Keratinocyte (primary cell): Measurements from ENCODE around the gene C7orf25. TPM values are rescaled to one million over a fixed set of nuclear protein-coding genes. Genes with fewer than 3 reads are reported as not detected.
A peak's percentile ranks its signal among the peaks of the same experiment; 100 is the strongest.

Source experiments
- DNase-seq: peaks from one replicate; pipeline ENCODE4 v3.0.0-alpha.2; 2011; ENCODE audit warnings: low read depth, missing footprints, low spot score
- FAIRE-seq: peaks from 2 replicates; lab custom pipeline; 2011; peaks lifted over from hg19 to GRCh38; lab: Jason Lieb, UNC
- H2AFZ ChIP-seq: 2 replicates; pipeline ENCODE4 v1.6.0; 2012; ENCODE audit warnings: low read length, control low read depth, inconsistent platforms; ENCODE audit not compliant: control insufficient read depth
- H3K27ac ChIP-seq: 2 replicates; pipeline ENCODE4 v1.5.1; 2011; ENCODE audit warnings: low read length; ENCODE audit not compliant: control insufficient read depth, insufficient read depth
- H3K27me3 ChIP-seq: 3 replicates; pipeline ENCODE4 v1.6.0; 2011; ENCODE audit warnings: low read length; ENCODE audit not compliant: control insufficient read depth, insufficient read depth; ENCODE audit errors: extremely low read depth
- H3K36me3 ChIP-seq, 2 experiments: 2 replicates in 1 of 2; 3 replicates in 1 of 2; pipeline ENCODE4 v1.5.1; 2011; ENCODE audit warnings: low read length in 2 of 2, mild to moderate bottlenecking in 1 of 2; ENCODE audit not compliant: control insufficient read depth in 2 of 2, insufficient read depth in 2 of 2; ENCODE audit errors: extremely low read depth in 1 of 2
- H3K4me1 ChIP-seq: 3 replicates; pipeline ENCODE4 v1.5.1; 2011; ENCODE audit warnings: low read length; ENCODE audit not compliant: control insufficient read depth, insufficient read depth; ENCODE audit errors: extremely low read depth
- H3K4me2 ChIP-seq: 3 replicates; pipeline ENCODE4 v1.6.0; 2011; ENCODE audit warnings: low read depth, low read length; ENCODE audit not compliant: control insufficient read depth, insufficient read depth; ENCODE audit errors: extremely low read depth
- H3K4me3 ChIP-seq, 3 experiments: fragments of 200-600 bp in 1 of 3; sonication (generic) in 1 of 3; 2 replicates in 2 of 3; 3 replicates in 1 of 3; pipeline ENCODE4 v1.5.1; 2011 to 2016; ENCODE audit warnings: low read length in 3 of 3, mild to moderate bottlenecking in 3 of 3, control low read depth in 2 of 3, inconsistent platforms in 1 of 3, low read depth in 1 of 3, mixed read lengths in 1 of 3, mixed run types in 1 of 3, moderate library complexity in 1 of 3; ENCODE audit not compliant: control insufficient read depth in 2 of 3, insufficient read depth in 2 of 3; ENCODE audit errors: extremely low read depth in 1 of 3
- H3K79me2 ChIP-seq: 2 replicates; pipeline ENCODE4 v1.6.0; 2012; ENCODE audit warnings: low read length; ENCODE audit not compliant: control insufficient read depth, insufficient read depth
- H3K9ac ChIP-seq: 3 replicates; pipeline ENCODE4 v1.6.0; 2011; ENCODE audit warnings: low read length; ENCODE audit not compliant: control insufficient read depth, insufficient read depth; ENCODE audit errors: extremely low read depth
- H3K9me1 ChIP-seq: 3 replicates; pipeline ENCODE4 v1.6.0; 2011; ENCODE audit warnings: low read length; ENCODE audit not compliant: control insufficient read depth, insufficient read depth; ENCODE audit errors: extremely low read depth
- H3K9me3 ChIP-seq: 2 replicates; pipeline ENCODE4 v1.5.1; 2012; ENCODE audit warnings: low read depth, low read length; ENCODE audit not compliant: control insufficient read depth
- H4K20me1 ChIP-seq: 3 replicates; pipeline ENCODE4 v1.6.0; 2011; ENCODE audit warnings: low read length; ENCODE audit not compliant: control insufficient read depth, insufficient read depth; ENCODE audit errors: extremely low read depth
- CTCF ChIP-seq, 3 experiments: IDR thresholded peaks in 1 of 3; conservative IDR thresholded peaks in 1 of 3; optimal IDR thresholded peaks in 1 of 3; 2 replicates in 2 of 3; 3 replicates in 1 of 3; pipeline versions ENCODE3 to v1.5.1; 2011; ENCODE audit warnings: low read length in 3 of 3, mild to moderate bottlenecking in 3 of 3, moderate library complexity in 2 of 3, control low read depth in 1 of 3, inconsistent platforms in 1 of 3; ENCODE audit not compliant: insufficient read depth in 2 of 3; ENCODE audit errors: extremely low read depth in 1 of 3
- EZH2 ChIP-seq: IDR thresholded peaks from one replicate; pipeline ENCODE4 v1.6.1; 2012; ENCODE audit warnings: inconsistent platforms, mild to moderate bottlenecking, low read length, moderate library complexity
- dilution Hi-C: fragments of 300-500 bp; cut with MboI; formaldehyde crosslinking; loops from one replicate; pipeline ENCODE4 v1.7.0; 2020; ENCODE audit warnings: low sequenced_read_pairs; ENCODE audit not compliant: extremely low pct_ligation_motif_present
- polyA plus RNA-seq, 5 experiments: library from polyadenylated mRNA; depleted of rRNA in 3 of 5; stranded (reverse) in 3 of 5; stranded (forward) in 1 of 5; unstranded in 1 of 5; fragments of >200 nt; gene quantifications; 1 replicate in 1 of 5; 2 replicates in 3 of 5; 3 replicates in 1 of 5; pipeline versions ENCODE4 v1.2.1 to v1.2.3, GENCODE V29; 2011 to 2012; ENCODE audit warnings: missing spikeins in 2 of 5, low read depth in 1 of 5, low replicate concordance in 1 of 5

The C7orf25 gene
- polyA plus RNA-seq, 1 donor (not counting 4 experiments of a cell fraction or from before 2014, with no cell fraction given) = 3.1 TPM

- Histone ChIP-seq H3K9me3 (no peaks in the 10 kb centered on the region), H2AFZ (no peak overlapping the region), H3K4me2 (peak overlapping the region; percentile 56), H3K36me3 (peaks cover 7 to 26% of the 10 kb centered on the region in 2 experiments), H3K4me1 (peaks cover 34% of the 10 kb centered on the region), H3K27me3 (no peaks in the 10 kb centered on the region), H3K9me1 (no peaks in the 10 kb centered on the region), H3K9ac (no peak overlapping the region), H3K79me2 (peaks cover 52% of the 10 kb centered on the region), H4K20me1 (no peaks in the 10 kb centered on the region), H3K4me3 (peak overlapping the region in 1 of 3 experiments; percentile 22), H3K27ac (peak overlapping the region; percentile 29)
- FAIRE-seq = peak; percentile 84
- dilution Hi-C loops = no loop called here
- no peak for DNase-seq
- TF ChIP-seq EZH2 (no peak), CTCF (optimal IDR thresholded peaks at IDR 0.05 in 1 of 3, IDR thresholded peaks at IDR 0.05 in 1 of 3, conservative IDR thresholded peaks at IDR 0.05 in 1 of 3; ENCODE audit: extremely low read depth in 1 of 3, insufficient read depth in 2 of 3, low read length in 3 of 3) (no peak)
These were observed 13.8 kb upstream of the C7orf25 start for GRCh38 chr7:42925630-42926029.

DNA sequence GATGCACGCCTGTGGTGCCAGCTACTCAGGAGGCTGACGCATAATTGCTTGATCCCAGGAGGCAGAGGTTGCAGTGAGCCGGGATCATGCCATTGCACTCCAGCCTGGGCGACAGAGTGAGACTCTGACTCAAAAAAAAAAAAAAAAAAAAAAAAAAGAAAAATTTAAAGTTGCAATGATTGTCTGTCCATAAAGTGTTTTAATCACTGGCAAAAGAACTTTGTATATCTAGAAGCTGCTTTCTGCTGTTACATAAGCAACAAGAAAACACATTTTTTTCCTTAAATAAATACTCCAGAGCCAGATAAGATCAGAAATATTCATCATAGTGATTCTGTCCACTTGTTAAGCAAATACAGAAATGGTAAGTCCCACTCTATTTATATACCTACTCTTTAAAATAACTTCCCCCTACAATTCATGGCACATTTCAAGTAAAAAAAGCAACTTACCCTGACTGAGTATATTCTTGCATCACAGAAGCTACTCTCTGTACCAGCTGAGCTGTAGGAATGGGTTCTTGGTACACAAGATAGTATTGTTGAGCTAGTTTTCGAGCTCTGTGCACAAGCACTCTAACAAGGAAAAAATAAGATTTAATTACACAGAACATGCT is 12.5 kb upstream of the C7orf25 start:
- Histone ChIP-seq H3K9me3 (no peaks in the 10 kb centered on the region), H3K79me2 (peaks cover 39% of the 10 kb centered on the region), H3K4me3 (no peak overlapping the region), H2AFZ (no peak overlapping the region), H3K4me2 (no peak overlapping the region), H3K9me1 (no peaks in the 10 kb centered on the region), H3K4me1 (peaks cover 21% of the 10 kb centered on the region), H4K20me1 (no peaks in the 10 kb centered on the region), H3K27ac (no peak overlapping the region), H3K9ac (no peak overlapping the region), H3K27me3 (no peaks in the 10 kb centered on the region), H3K36me3 (peaks cover 7 to 33% of the 10 kb centered on the region in 2 experiments)
- TF ChIP-seq EZH2 = no peak
- no peak for TF ChIP-seq CTCF (optimal IDR thresholded peaks at IDR 0.05 in 1 of 3, IDR thresholded peaks at IDR 0.05 in 1 of 3, conservative IDR thresholded peaks at IDR 0.05 in 1 of 3; ENCODE audit: extremely low read depth in 1 of 3, insufficient read depth in 2 of 3, low read length in 3 of 3)
- FAIRE-seq (no peak), DNase-seq (no peak)
- dilution Hi-C loops = no loop called here
